T-helper 1 cell treated with Interleukin-12 subunit alpha and Interleukin-12 subunit beta and Interleukin-4 antibody, amounts not matched to agents 30 μg/mL and 1 μg/mL, for 36 hours (primary cell): Measurements from ENCODE around the gene FILIP1L.

Experiments used
- H3K27ac Mint-ChIP-seq: one replicate; pipeline ENCODE4 v1.8.0; 2021; ENCODE audit warnings: mild to moderate bottlenecking, mixed read lengths
- H3K27me3 Mint-ChIP-seq: one replicate; pipeline ENCODE4 v1.8.0; 2021; ENCODE audit warnings: low read depth, mixed read lengths
- H3K36me3 Mint-ChIP-seq: one replicate; pipeline ENCODE4 v1.8.0; 2021; ENCODE audit warnings: low read depth, mixed read lengths
- H3K4me1 Mint-ChIP-seq: one replicate; pipeline ENCODE4 v1.8.0; 2021; ENCODE audit warnings: low read depth, mixed read lengths
- H3K4me3 Mint-ChIP-seq: one replicate; pipeline ENCODE4 v1.8.0; 2021; ENCODE audit warnings: mild to moderate bottlenecking, moderate library complexity, mixed read lengths
- H3K9me3 Mint-ChIP-seq: one replicate; pipeline ENCODE4 v1.8.0; 2021; ENCODE audit warnings: mixed read lengths

The FILIP1L gene

DNA sequence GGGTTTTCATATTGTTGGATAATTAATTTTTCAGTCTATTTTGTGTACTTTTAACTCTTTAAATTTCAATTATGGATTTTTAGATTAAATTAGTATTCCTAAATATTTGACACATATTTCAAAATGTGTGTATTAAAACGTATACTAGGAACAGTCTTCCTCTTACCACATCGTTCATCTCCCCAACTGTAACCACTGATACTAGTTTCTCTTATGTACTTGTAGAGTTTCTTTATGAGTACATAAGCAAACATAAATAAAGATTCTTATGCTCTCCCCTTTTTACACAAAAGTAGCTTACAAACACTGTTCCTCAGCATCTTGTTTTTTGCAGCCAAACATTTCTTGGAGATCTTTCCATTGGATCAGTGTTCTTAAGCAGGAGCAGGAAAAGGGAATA, 250.7 kb downstream of the FILIP1L start:
- no peaks in the 10 kb centered on the region for H3K27me3 Mint-ChIP-seq
- peak overlapping the region; percentile 20 for H3K27ac Mint-ChIP-seq
- H3K4me3 Mint-ChIP-seq = peak overlapping the region; percentile 60

GRCh38 chr3:99863002-99863401, 251.3 kb downstream of the FILIP1L start:
- Mint-ChIP-seq H3K4me1 (peaks cover 71% of the 10 kb centered on the region), H3K4me3 (no peak overlapping the region), H3K27ac (no peak overlapping the region), H3K27me3 (no peaks in the 10 kb centered on the region), H3K9me3 (no peaks in the 10 kb centered on the region), H3K36me3 (peaks cover 41% of the 10 kb centered on the region)

More for the DNA sequence above, 250.7 kb downstream of the FILIP1L start:
- Mint-ChIP-seq H3K9me3 (no peaks in the 10 kb centered on the region), H3K4me1 (peaks cover 73% of the 10 kb centered on the region), H3K36me3 (peaks cover 42% of the 10 kb centered on the region)

- no peaks in the 10 kb centered on the region for H3K27me3 Mint-ChIP-seq
- no peaks in the 10 kb centered on the region for H3K9me3 Mint-ChIP-seq
- peaks cover 63% of the 10 kb centered on the region for H3K4me1 Mint-ChIP-seq
- no peak overlapping the region for H3K27ac Mint-ChIP-seq
- H3K4me3 Mint-ChIP-seq = no peak overlapping the region
- peaks cover 41% of the 10 kb centered on the region for H3K36me3 Mint-ChIP-seq
Observed at GRCh38 chr3:99862208-99862607, 252.1 kb downstream of the FILIP1L start.

- Mint-ChIP-seq H3K36me3 (peaks cover 44% of the 10 kb centered on the region), H3K27me3 (no peaks in the 10 kb centered on the region), H3K4me1 (peaks cover 58% of the 10 kb centered on the region), H3K9me3 (no peaks in the 10 kb centered on the region), H3K4me3 (no peak overlapping the region), H3K27ac (no peak overlapping the region)
Observed at GRCh38 chr3:99861216-99861615, 253.1 kb downstream of the FILIP1L start.

DNA sequence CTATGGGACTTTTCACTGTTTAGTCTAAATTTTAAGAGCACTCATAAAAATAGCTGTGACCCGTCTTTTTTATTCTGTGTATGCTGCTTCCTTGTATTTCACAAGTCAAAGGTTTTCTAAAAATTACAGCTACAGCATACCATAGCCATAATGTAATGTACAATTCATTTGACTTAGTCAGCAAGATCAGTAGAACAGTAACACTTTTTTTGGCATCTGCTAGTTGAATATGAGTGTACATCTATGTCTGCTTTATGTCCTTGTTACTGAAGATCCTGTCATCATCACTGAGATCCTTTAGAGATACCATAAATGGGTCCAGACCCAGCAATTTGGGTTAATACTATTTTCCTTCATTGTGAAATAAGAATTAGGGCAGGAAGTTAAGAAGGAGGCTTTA, 254.5 kb downstream of the FILIP1L start:
- H3K4me3 Mint-ChIP-seq = no peak overlapping the region
- no peaks in the 10 kb centered on the region for H3K27me3 Mint-ChIP-seq
- peaks cover 42% of the 10 kb centered on the region for H3K36me3 Mint-ChIP-seq
- H3K27ac Mint-ChIP-seq = no peak overlapping the region
- no peaks in the 10 kb centered on the region for H3K9me3 Mint-ChIP-seq
- H3K4me1 Mint-ChIP-seq = peaks cover 51% of the 10 kb centered on the region

GRCh38 chr3:99858469-99858868, 255.8 kb downstream of the FILIP1L start:
- no peak overlapping the region for H3K27ac Mint-ChIP-seq
- no peaks in the 10 kb centered on the region for H3K9me3 Mint-ChIP-seq
- H3K4me3 Mint-ChIP-seq = no peak overlapping the region
- H3K27me3 Mint-ChIP-seq = no peaks in the 10 kb centered on the region
- H3K4me1 Mint-ChIP-seq = peaks cover 43% of the 10 kb centered on the region
- H3K36me3 Mint-ChIP-seq = peaks cover 39% of the 10 kb centered on the region

- H3K27me3 Mint-ChIP-seq = no peaks in the 10 kb centered on the region
- H3K36me3 Mint-ChIP-seq = peaks cover 32% of the 10 kb centered on the region
Observed at GRCh38 chr3:99857278-99857677, 257.0 kb downstream of the FILIP1L start.

GRCh38 chr3:99856437-99857220, 257.7 kb downstream of the FILIP1L start:
- Mint-ChIP-seq H3K27ac (no peak overlapping the region), H3K36me3 (peaks cover 31% of the 10 kb centered on the region), H3K4me3 (no peak overlapping the region), H3K9me3 (no peaks in the 10 kb centered on the region), H3K4me1 (peaks cover 31% of the 10 kb centered on the region), H3K27me3 (no peaks in the 10 kb centered on the region)

More at GRCh38 chr3:99857278-99857677, 257.0 kb downstream of the FILIP1L start:
- Mint-ChIP-seq H3K4me1 (peaks cover 32% of the 10 kb centered on the region), H3K4me3 (no peak overlapping the region), H3K9me3 (no peaks in the 10 kb centered on the region), H3K27ac (no peak overlapping the region)

DNA sequence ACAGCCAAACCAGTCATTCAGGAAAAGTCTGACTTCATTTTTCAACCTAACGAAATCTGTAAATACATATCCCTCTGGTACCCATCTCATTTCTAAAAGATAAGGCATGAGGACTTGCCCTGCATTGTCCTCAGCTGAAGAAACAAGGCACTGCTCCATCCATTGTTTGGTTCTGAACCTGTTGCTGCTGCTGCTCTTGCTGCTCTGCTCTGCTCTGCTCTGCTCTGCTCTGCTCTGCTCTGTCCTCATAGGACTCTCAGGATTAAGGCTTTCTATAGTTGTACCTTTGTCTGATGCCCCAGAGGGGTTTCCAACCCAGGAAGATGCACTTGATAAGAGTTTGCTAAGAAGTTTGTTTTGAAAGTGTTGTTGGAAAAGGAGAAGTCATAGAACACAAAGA, 258.4 kb downstream of the FILIP1L start:
- peaks cover 24% of the 10 kb centered on the region for H3K36me3 Mint-ChIP-seq
- H3K4me3 Mint-ChIP-seq = no peak overlapping the region
- H3K4me1 Mint-ChIP-seq = peaks cover 25% of the 10 kb centered on the region
- H3K9me3 Mint-ChIP-seq = no peaks in the 10 kb centered on the region
- no peak overlapping the region for H3K27ac Mint-ChIP-seq
- H3K27me3 Mint-ChIP-seq = no peaks in the 10 kb centered on the region

DNA sequence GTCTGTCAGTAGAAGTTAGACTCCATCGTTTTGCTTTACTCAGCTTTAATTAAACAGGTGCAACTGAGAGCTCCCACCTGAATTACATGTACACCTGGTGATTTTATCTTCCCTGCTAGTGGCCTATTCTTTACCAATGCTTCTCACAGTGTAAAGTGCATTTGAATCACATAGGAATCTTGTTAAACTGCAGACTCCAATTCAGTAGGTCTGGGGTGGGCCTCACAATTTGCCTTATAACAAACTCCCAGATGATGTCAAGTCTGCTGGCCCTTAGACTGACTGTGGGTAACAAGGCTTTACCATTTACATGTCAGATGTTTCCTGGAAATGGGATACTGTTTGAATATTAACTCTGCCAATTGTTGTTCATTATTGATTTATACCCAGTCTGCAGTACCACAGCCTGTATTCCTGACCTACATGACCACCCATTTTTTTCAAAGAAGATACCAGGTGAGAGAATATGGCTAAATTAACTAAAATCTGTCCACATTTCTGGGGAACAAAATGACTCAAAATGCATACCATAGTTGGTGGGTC, 259.5 kb downstream of the FILIP1L start:
- Mint-ChIP-seq H3K36me3 (peaks cover 20% of the 10 kb centered on the region), H3K9me3 (no peaks in the 10 kb centered on the region), H3K4me3 (no peak overlapping the region), H3K27me3 (no peaks in the 10 kb centered on the region), H3K27ac (no peak overlapping the region), H3K4me1 (peaks cover 22% of the 10 kb centered on the region)

- Mint-ChIP-seq H3K9me3 (no peaks in the 10 kb centered on the region), H3K36me3 (peaks cover 17% of the 10 kb centered on the region), H3K27me3 (no peaks in the 10 kb centered on the region), H3K4me1 (peaks cover 15% of the 10 kb centered on the region), H3K27ac (no peak overlapping the region), H3K4me3 (no peak overlapping the region)
Observed at GRCh38 chr3:99852851-99853250, 261.4 kb downstream of the FILIP1L start.

DNA sequence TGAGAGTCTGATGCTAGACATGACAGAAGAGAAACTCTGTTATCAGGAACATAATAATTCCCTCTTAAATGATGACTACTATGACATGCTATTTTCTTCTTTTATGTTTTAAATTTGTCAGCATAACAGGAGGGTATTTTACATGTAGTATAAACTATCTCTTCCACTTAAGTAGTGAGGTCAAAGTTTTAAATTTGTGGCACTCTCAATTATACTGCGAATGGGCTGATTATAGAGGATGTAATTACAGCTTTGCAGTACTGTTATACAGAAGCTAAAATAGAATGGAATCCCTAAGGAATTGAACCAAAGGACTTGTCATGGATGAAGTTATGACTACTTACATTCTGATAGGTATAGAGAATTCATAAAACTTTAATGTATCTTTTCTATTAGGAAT, 262.3 kb downstream of the FILIP1L start:
- Mint-ChIP-seq H3K36me3 (peaks cover 17% of the 10 kb centered on the region), H3K27me3 (no peaks in the 10 kb centered on the region), H3K4me1 (peaks cover 14% of the 10 kb centered on the region), H3K27ac (no peak overlapping the region), H3K9me3 (no peaks in the 10 kb centered on the region), H3K4me3 (no peak overlapping the region)

- H3K27me3 Mint-ChIP-seq = no peaks in the 10 kb centered on the region
- no peaks in the 10 kb centered on the region for H3K9me3 Mint-ChIP-seq
- H3K4me1 Mint-ChIP-seq = peaks cover 7% of the 10 kb centered on the region
- no peak overlapping the region for H3K27ac Mint-ChIP-seq
- peaks cover 12% of the 10 kb centered on the region for H3K36me3 Mint-ChIP-seq
- H3K4me3 Mint-ChIP-seq = no peak overlapping the region
Observed at GRCh38 chr3:99850608-99851007, 263.7 kb downstream of the FILIP1L start.

- Mint-ChIP-seq H3K27me3 (no peaks in the 10 kb centered on the region), H3K27ac (no peak overlapping the region), H3K4me1 (peaks cover 15% of the 10 kb centered on the region), H3K36me3 (peaks cover 11% of the 10 kb centered on the region), H3K4me3 (no peak overlapping the region), H3K9me3 (no peaks in the 10 kb centered on the region)
Observed at GRCh38 chr3:99848433-99848832, 265.9 kb downstream of the FILIP1L start.

GRCh38 chr3:99846477-99847160, 267.7 kb downstream of the FILIP1L start:
- no peak overlapping the region for H3K27ac Mint-ChIP-seq
- H3K27me3 Mint-ChIP-seq = no peaks in the 10 kb centered on the region
- H3K4me1 Mint-ChIP-seq = peaks cover 19% of the 10 kb centered on the region
- H3K9me3 Mint-ChIP-seq = no peaks in the 10 kb centered on the region
- H3K4me3 Mint-ChIP-seq = no peak overlapping the region
- peaks cover 9% of the 10 kb centered on the region for H3K36me3 Mint-ChIP-seq
